ENCODE measurements around the gene GAMT.

The GAMT gene

DNA sequence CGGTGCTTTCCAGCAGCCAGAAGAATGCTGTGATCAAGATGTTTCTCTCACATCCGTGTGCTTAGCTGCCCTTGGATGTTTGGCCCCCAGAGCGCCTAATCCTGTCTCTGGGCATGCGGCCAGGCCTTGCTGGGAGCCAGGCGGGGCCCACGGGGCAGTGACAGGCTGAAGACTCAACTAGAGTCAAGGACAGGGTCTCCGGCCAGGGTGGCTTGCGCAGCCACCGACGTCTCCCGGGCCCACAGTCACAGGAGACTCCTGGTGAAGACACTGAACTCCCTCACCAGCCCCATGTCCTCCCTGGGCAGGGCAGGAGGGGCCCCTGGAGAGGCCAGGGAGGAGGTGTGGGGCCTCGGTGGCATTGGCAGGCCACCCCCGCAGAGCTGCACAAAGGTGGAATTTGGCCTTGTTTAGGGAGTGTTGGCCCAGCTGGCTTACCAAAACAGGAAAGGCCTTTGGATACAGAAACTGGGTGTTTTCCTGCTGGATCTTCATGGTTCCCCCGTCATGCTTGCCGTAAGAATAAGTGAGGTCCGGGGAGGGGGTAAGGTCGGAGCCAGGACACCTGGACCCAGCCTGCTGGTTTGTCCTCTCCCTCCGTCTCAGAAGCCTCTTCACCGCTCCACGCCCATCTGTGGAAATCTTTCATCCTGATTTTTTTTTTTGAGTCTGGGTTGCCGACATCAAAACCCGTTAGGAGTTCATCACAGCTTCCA lies 27.6 kb downstream of the GAMT start:
- ChIA-PET POLR2A (interaction anchor here (1.6 to 1.9 kb wide), 2 partner anchors 9 to 19 kb away, joined by 4 to 5 read pairs; a partner anchor contains a TSS), CTCF (interaction anchor here (1.1 to 4.0 kb wide), 5 partner anchors 9 to 94 kb away, joined by 5 to 22 read pairs (median 6); no protein-coding TSS in a partner anchor)

DNA sequence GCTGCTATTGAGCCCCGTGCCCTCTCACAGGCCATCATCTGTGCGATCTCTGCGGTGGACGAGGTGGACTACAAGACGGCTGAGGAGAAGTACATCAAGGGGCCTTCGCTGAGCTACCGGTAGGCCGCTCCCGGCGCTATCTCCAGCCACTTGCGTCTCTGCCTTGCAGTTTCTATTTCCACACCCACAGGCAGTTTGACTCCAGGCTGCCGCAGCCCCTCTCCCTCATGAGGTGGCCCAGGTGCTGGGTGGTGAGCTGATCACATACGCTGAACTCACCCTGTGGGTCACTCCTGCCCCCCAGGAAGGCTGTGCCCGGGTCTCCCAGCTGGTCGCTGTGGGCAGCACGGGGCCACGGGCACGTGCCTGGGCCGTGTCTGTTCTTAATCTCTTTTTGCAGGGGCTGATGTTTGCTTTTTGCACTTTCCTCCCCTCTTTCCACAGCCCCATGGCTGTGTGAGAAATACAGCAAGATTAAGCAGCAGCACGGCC lies 28.3 kb downstream of the GAMT start:
- no peak overlapping the region for H3K4me3 ChIP-seq (ENCODE audit: low read depth, low read length)
- DNase-seq (ENCODE audit: low read depth, low spot score) = no peak
- TF ChIP-seq, protein P1, sequence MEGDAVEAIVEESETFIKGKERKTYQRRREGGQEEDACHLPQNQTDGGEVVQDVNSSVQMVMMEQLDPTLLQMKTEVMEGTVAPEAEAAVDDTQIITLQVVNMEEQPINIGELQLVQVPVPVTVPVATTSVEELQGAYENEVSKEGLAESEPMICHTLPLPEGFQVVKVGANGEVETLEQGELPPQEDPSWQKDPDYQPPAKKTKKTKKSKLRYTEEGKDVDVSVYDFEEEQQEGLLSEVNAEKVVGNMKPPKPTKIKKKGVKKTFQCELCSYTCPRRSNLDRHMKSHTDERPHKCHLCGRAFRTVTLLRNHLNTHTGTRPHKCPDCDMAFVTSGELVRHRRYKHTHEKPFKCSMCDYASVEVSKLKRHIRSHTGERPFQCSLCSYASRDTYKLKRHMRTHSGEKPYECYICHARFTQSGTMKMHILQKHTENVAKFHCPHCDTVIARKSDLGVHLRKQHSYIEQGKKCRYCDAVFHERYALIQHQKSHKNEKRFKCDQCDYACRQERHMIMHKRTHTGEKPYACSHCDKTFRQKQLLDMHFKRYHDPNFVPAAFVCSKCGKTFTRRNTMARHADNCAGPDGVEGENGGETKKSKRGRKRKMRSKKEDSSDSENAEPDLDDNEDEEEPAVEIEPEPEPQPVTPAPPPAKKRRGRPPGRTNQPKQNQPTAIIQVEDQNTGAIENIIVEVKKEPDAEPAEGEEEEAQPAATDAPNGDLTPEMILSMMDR (IDR thresholded peaks at IDR 0.05; ENCODE audit: insufficient read depth, low read length, missing control alignments) = no peak
- CTCF ChIA-PET = interaction anchor here (0.7 to 4.0 kb wide), 7 partner anchors 9 to 95 kb away, joined by 3 to 22 read pairs (median 6); no protein-coding TSS in a partner anchor
- POLR2A ChIA-PET = interaction anchor here (1.6 to 1.9 kb wide), 2 partner anchors 10 to 19 kb away, joined by 4 to 5 read pairs; a partner anchor contains a TSS

More for the DNA sequence above, 27.6 kb downstream of the GAMT start:
- TF ChIP-seq, protein P1 (IDR thresholded peaks at IDR 0.05; ENCODE audit: insufficient read depth, low read length, missing control alignments) = no peak
- no peak overlapping the region for H3K4me3 ChIP-seq (ENCODE audit: low read depth, low read length)
- DNase-seq (ENCODE audit: low read depth, low spot score) = no peak

DNA sequence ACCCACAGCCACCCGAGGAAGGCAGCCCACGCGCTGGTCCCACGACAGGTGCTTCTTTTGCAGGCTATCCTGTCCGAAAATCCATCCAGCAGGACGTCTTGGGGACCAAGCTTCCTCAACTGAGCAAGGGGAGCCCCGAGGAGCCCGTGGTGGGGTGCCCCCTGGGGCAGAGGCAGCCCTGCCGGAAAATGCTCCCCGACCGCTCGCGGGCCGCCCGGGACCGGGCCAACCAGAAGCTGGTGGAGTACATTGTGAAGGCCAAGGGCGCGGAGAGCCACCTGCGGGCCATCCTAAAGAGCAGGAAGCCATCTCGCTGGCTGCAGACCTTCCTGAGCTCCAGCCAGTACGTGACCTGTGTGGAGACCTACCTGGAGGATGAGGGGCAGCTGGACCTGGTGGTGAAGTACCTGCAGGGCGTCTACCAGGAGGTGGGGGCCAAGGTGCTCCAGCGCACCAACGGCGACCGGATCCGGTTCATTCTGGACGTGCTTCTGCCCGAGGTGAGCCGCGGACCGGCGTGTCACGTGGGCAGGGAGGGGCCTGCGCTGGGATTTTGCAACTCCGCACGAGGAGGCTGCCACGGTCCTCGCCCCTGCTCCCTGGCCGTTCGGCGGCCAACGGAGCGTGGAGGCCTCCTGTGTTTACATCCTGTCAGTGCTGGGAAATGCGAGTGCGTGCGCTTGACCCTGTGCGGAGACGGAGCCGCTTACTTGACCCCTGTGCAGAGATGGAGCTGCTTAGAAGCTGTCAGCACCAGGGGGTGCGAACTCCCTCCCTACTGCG lies 30.6 kb downstream of the GAMT start:
- POLR2A ChIA-PET = no interaction called here
- DNase-seq (ENCODE audit: low read depth, low spot score) = no peak
- CTCF ChIA-PET = interaction anchor here (1.7 to 4.0 kb wide), 5 partner anchors 12 to 126 kb away, joined by 5 to 22 read pairs (median 7); no protein-coding TSS in a partner anchor
- H3K4me3 ChIP-seq (ENCODE audit: low read depth, low read length) = no peak overlapping the region
- TF ChIP-seq, protein P1 (IDR thresholded peaks at IDR 0.05; ENCODE audit: insufficient read depth, low read length, missing control alignments) = no peak

DNA sequence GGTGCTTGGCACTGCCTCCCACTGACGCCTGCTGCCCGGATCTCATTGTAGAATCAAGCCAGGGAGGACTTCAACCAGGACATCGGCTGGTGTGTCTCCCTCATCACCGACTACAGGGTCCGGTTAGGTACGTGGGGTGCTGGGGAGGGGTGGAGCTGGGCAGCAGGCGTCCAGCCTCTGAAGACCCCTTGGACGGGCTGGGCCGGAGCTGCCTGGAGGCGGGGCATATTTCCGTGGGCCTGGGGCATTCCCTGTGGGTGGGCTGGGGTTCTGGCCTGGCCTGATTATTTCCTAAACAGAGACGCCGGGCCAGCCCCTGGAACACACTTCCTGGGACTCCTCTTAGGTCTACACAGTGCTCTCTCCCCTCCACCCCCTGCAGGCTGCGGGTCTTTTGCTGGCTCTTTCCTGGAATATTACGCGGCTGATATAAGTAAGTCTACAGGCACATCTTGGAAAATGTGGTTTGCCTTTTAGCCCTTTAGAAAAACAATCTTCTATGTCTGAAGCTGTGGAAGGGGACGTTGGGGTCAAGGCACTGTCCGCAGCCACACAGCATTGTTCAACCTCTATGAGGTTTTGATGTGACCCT lies 32.0 kb downstream of the GAMT start:
- DNase-seq (ENCODE audit: low read depth, low spot score) = no peak
- TF ChIP-seq, protein P1 (IDR thresholded peaks at IDR 0.05; ENCODE audit: insufficient read depth, low read length, missing control alignments) = no peak
- H3K4me3 ChIP-seq (ENCODE audit: low read depth, low read length) = no peak overlapping the region
- ChIA-PET CTCF (interaction anchor here (1.2 to 1.7 kb wide), 2 partner anchors 12 to 125 kb away, joined by 3 to 5 read pairs; no protein-coding TSS in a partner anchor), POLR2A (no interaction called here)

DNA sequence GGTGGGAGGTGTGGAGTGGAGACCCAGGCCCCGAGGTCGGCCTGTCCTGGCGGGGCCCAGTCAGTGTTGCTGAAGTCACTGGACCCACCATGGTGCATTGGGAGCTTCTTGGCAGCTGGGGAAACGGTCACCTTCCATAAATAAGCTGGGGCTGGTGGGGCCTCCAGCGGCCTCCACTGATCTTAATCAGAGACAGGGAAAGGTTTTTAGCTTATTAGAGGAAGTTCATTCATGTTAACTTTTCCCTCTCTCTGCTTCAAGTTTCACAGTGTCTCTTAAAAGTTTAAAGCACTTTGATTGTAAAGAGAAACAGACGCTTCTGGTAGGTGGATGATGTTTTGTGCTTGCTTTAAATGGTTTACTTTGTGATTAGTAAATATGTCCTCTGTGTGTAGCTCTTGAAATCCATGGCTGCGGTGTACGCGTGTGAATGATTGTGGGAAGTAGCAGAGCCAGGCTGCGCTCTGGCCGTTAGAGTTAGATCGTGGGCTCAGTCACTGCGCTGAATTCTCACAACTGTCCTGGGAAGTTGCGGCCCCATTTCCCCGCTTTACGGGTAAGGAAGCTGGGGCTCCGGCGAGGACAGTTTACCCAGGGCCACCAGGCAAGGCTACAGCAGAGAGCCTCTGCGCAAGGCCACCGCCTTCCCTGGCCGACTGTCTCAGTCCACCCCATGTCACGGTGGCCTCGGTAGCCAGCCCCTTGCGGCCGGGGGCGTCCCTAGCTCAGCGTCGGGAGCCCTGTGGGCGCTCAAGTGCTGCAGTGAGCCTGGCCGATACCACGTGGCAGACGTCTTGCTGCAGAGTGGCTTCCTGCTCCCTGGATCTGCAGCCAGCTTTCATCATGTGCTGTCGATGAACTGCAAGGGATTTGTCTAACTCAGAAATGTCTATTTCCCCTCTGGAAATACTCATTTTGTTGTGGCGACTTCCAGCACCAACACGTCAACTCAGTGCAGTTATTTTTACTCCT lies 34.2 kb downstream of the GAMT start:
- DNase-seq (ENCODE audit: low read depth, low spot score) = no peak
- ChIA-PET POLR2A (interaction anchor here (0.7 kb wide), 1 partner anchor 11 kb away, joined by 3 read pairs; no protein-coding TSS in a partner anchor), CTCF (interaction anchor here (0.5 to 1.1 kb wide), 3 partner anchors 12 to 24 kb away, joined by 3 read pairs; no protein-coding TSS in a partner anchor)
- TF ChIP-seq, protein P1 (IDR thresholded peaks at IDR 0.05; ENCODE audit: insufficient read depth, low read length, missing control alignments) = no peak
- no peak overlapping the region for H3K4me3 ChIP-seq (ENCODE audit: low read depth, low read length)

Measured in AG04449 (cell line).